ENCODE data around the gene MUC6. TPM values are rescaled to one million over a fixed set of nuclear protein-coding genes. Genes with fewer than 3 reads are reported as not detected.

Gene MUC6
- total and polyA plus RNA-seq, 2 of the 8 experiments (the other 6 are each of a cell fraction or from before 2014, with no cell fraction given): not detected

GRCh38 chr11:1008803-1009145, 27.7 kb downstream of the MUC6 start (continued):
- no peak for TF ChIP-seq CHD7 (IDR thresholded peaks at IDR 0.05; ENCODE audit: insufficient replicate concordance, low read length)
- TF ChIP-seq SIX5 (IDR thresholded peaks at IDR 0.05; ENCODE audit: low read depth, low read length): no peak
- no peak for TF ChIP-seq NRF1 (IDR thresholded peaks at IDR 0.05; ENCODE audit: low read depth, low read length)
- no peak for TF ChIP-seq GTF2F1 (IDR thresholded peaks at IDR 0.05; ENCODE audit: borderline replicate concordance, low read depth, low read length)
- no peak for TF ChIP-seq ZNF274 (IDR thresholded peaks at IDR 0.05; ENCODE audit: borderline replicate concordance, extremely low read depth, low read length)
- no peak for TF ChIP-seq HDAC2 (IDR thresholded peaks at IDR 0.05; ENCODE audit: borderline replicate concordance in 1 of 2, low read depth in 2 of 2, low read length in 2 of 2)
- no peak for TF ChIP-seq USF2 (IDR thresholded peaks at IDR 0.05; ENCODE audit: low read length)
- no peak for TF ChIP-seq TBP (IDR thresholded peaks at IDR 0.05; ENCODE audit: low read depth, low read length)
- TF ChIP-seq JUN (IDR thresholded peaks at IDR 0.05; ENCODE audit: low read depth, low read length): no peak
- no peak for TF ChIP-seq EP300 (IDR thresholded peaks at IDR 0.05; ENCODE audit: borderline replicate concordance in 1 of 2, low read depth in 2 of 2, low read length in 2 of 2)

Measured in H1 (cell line).